SU-DHL-6 (cell line): ENCODE results near the gene TSHZ2.

Source experiments
- CTCF ChIP-seq: fragments of 200-600 bp; sonication (generic); IDR thresholded peaks from one replicate; pipeline ENCODE4 v1.5.1; 2017; ENCODE audit warnings: antibody characterized with exemption, mild to moderate bottlenecking, low read length, moderate library complexity; ENCODE audit not compliant: insufficient read depth, poor library complexity, severe bottlenecking
- EZH2phosphoT487 ChIP-seq: fragments of 200-600 bp; sonication (generic), shearing (Covaris generic); conservative IDR thresholded peaks from 2 replicates; pipeline ENCODE4 v1.6.1; 2018; ENCODE audit warnings: mild to moderate bottlenecking, antibody characterized with exemption, low read length, moderate library complexity, mixed read lengths

- no peak for TF ChIP-seq CTCF
- TF ChIP-seq EZH2phosphoT487, result no peak
These were observed 161.0 kb downstream of the TSHZ2 start for GRCh38 chr20:53133125-53133524.
